Cardiac septum (tissue), 1 donor: ENCODE results near the gene PDGFC. TPM values are rescaled to one million over a fixed set of nuclear protein-coding genes. Genes with fewer than 3 reads are reported as not detected.
"Not testable (repeated sequence)": the region's sequence is repeated elsewhere in the genome, so short reads cannot be mapped to it uniquely, and the experiment has no call there.

Experiments
- DNase-seq: peaks from one replicate; pipeline ENCODE4 v3.0.0-alpha.2; 2020; ENCODE audit warnings: low spot score
- intact Hi-C: fragments of 100-400 bp; cut with DNase I; formaldehyde crosslinking; loops from one replicate; pipeline ENCODE4 v1.14.0; 2022
- total RNA-seq: library from RNA; stranded (reverse); fragmentation: NEBNext Ultra II Directional; extraction: Animal tissue kit (Norgen Biotek cat#: 25700); gene quantifications from one replicate; pipeline ENCODE4 v1.2.1, GENCODE V29; 2021
- donor health status: DM: no; HTN: no; CAD: no.

The PDGFC gene
- total RNA-seq, 1 donor from 2014 or later: 16.9 TPM

DNA sequence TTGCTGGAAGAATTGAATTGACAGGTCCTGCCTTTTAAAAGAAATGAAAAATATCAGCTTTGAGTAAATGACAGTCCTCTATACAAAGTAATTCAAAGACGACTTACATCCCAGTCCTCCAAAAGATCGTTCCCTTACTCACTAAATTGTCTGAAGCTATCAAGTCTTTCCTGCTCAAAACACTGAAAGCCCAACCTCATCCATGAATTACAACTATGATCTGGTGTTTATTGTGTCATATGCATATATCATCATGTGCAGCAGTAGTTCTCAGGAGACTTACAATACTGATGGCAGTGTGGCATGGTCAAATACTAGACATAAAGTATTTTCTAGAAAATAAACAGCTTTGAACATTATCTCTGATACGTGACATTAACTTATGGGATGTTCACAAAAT, 97.8 kb downstream of the PDGFC start:
- intact Hi-C loops: no loop called here
- DNase-seq: no peak

DNA sequence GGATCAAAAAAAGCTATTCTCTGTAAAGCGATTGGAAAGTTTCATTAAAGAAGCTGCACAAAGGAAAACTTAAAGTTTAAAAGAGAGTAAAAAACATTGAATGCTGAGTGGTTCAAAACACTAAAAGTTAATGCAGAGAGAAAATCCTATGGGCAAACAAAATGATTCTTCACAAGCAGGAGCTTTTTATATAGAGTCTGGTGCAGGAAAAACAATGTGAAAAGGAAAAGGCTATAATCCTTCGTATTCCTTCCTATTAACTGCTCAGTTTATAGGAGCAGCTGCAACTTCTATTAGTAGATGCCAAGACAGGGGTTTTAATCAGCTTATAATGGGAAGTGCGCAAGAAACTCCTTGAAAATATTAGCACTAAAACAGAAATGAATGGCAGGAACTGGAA, 100.7 kb downstream of the PDGFC start:
- intact Hi-C loops: no loop called here
- no peak for DNase-seq

DNA sequence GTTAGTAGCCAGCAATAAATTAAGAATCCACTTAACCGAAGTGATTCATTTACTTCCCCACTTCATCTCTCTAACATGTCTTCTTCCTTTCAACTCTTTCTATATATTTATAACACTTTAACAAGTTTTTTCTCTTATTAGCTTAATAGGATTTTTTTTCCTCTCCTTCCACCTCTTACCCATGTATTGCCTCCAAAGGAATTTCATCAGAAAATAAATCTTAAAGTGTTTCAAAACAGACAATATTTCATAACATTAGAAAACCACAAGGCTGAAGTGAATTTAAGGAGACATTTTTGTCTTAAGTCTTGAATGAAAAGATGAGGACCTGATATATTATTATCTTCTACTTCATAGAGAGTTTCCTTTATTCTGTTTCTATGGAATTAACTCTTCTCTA, 101.5 kb downstream of the PDGFC start:
- DNase-seq: no peak
- intact Hi-C loops: no loop called here

DNA sequence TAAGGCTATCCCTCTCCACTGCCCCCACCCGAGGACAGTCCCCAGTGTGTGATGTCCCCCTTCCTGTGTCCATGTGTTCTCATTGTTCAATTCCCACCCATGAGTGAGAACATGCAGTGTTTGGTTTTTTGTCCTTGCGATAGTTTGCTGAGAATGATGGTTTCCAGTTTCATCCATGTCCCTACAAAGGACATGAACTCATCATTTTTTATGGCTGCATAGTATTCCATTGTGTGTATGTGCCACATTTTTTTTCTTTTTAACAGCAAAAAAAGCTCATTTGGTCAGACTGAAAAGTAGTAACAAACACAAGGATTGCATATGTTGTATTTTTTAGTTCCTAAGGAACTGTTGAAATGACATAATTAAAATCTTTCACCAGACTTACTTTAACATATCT, 105.5 kb downstream of the PDGFC start:
- intact Hi-C loops, DNase-seq: not testable (repeated sequence)

DNA sequence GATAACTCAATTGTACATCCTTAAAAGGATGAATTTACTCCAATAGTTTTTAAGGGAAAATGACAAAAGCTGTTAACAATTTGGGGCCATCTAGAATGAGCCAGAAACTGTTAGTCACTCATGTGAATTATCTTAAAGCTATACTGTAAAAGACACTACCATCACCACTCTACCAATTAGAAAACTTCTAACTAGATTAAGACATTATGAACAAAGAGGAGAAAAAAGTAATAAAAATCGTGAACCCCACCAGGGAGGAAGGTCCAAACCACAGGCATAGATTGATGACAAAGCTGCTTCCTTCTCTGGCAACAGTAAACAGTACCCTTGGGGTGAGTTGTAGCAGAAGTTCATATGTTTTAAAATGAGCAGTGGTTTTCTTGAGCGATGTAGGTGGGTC, 106.1 kb downstream of the PDGFC start:
- intact Hi-C loops: no loop called here
- DNase-seq: no peak

DNA sequence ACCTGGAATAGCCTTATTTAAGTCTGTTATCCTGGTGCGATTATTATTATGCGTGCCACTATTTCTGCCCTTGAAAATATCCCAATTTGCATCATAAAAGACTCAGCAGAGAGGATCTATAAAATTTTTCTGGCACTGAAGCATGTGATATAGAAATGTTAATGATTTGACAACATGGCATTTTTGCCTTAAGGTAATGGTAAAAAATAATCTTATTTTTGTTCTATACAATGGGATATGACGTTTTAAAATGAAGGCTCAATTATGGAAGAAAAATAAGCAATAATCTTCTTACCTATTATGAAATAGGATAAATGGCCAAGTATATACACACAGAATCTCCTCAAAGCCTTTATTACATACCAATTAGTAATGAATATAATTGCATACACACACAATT, 113.5 kb downstream of the PDGFC start:
- no peak for DNase-seq
- intact Hi-C loops: no loop called here

DNA sequence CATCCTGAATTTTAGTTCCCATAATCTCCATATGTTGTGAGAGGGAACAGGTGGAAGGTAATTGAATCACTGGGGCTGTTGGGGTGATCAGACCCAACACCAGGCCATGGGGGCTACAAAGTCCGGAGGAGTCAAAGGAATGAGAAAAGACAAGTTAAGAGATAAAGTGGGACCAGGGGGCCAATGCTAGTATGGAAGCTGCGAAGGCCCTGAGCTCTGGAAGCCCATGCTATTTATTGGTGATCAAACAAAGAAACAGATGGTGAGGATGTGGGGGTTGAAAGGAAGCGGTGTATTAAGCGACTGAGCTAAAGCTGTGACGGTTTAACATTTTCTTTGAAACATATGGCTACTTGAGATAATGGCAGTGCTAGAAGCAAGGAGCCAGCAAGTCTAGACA, 132.8 kb downstream of the PDGFC start:
- DNase-seq: no peak
- intact Hi-C loops: no loop called here

DNA sequence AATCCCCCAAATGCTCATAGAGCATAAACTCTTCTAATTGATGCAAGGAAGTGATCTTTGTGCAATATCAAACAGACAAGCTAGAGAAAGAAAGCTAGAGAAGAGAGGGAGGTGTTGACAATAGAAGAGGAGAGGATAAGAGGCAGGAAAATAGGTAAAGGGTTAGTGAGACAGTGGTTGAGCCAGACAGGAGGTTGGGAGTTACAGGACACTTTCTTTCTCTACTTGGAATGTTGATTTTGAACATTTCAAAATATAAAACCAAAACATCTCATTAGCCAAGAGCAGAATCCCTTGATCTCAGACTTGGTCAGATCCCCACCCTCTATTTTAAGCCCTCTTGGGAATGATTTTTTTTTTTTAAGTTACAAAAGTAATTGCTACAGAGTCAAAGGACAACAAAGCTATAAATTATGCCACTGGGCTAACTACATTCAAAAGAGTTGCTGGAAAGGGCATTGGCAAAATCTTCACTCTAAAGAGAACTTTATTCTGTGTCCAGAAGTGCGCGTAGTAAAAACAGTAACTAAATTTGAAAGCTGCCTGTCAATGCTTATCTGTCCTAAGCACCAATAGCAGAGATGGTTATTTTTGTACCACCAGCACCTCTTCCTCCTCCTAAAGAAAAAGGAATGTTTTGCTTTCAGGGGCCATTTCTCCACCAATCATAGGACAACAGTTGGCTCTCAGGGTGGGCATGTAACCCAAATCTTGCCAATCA, 133.8 kb downstream of the PDGFC start:
- intact Hi-C loops: no loop called here
- DNase-seq: no peak

DNA sequence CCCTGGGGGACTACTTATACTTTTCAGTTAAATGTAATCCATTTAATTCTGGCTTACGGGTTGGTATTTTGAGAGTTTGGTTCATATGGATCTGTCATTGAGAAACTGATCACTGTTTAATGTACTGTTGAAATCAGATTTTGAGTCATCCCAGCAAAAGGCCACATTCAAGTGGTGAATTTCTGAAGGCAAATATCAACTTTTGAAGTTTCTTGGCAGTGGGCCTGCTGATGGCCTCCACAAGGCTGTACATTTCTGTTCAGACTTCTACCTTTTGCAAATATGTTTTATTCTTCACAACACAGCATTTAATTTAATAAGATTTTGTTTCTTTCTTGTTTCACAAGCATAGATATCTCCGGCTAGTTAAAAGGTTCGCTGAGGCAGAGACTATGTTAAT, 138.7 kb downstream of the PDGFC start:
- intact Hi-C loops: no loop called here
- no peak for DNase-seq

DNA sequence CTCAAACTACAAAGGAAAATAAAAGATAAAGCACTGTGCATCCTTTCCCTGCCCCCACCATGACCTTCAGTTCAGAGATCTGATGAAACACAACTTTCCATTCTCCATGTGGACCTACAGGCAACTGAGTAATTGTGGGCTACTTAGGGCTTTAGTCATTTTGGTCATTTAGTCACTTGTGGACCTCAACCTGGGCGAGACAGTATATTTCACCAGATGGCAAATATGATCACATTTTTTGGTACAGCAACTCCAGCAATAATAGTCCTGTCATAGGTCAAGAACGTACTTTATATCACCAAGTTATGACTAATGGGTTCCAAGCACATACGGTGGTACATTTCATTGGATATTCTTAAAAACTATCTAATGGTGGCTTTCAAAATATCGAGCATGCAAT, 141.2 kb downstream of the PDGFC start:
- DNase-seq: no peak
- intact Hi-C loops: no loop called here

DNA sequence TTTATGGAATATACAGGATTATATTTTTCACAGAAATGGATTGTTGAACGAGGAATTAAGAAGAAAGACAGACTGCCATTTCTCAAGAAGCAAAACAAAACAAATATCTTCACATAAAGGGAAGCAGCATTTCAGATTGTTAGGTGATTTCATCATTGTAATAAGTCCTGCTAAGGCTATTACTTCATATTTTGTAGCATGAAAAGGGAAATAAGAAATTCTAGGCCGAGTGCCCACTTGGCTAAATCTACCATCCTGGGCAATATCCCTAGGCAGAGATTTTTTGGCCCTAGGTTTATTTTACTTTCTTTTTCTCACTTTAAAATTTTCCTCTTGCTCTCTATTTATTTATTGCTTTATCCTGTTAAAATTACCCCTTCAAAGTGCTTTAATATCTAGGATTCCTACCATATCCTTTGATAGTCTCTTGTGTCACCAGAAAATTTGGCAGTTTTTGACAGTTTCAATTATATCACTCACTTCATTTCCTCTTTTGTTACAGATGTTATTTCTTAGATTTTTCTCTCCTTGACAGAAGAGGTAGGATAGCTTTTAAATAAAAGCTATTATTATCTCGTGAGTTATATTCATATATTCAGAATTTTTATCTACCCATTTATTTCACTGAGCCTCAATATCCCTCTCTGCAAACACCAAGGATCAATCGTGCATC, 142.3 kb downstream of the PDGFC start:
- intact Hi-C loops: no loop called here
- no peak for DNase-seq

DNA sequence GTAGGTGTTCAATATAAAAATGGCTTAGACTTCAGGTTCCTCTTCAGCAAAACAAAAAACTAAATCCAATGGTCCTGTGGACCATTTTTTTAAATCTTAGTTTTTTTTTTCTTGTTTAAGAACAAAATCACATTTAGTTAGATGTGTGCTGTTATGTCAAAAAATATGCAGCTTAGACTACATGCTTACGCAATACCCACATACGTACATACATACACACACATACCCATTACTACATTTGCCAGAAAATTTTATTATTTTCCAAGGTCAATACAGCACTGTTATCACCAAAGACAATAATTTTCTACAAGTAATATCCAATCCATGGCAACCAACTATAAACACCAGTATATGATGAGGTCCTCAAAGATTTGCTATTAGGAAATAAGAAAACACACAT, 144.1 kb downstream of the PDGFC start:
- no peak for DNase-seq
- intact Hi-C loops: no loop called here

DNA sequence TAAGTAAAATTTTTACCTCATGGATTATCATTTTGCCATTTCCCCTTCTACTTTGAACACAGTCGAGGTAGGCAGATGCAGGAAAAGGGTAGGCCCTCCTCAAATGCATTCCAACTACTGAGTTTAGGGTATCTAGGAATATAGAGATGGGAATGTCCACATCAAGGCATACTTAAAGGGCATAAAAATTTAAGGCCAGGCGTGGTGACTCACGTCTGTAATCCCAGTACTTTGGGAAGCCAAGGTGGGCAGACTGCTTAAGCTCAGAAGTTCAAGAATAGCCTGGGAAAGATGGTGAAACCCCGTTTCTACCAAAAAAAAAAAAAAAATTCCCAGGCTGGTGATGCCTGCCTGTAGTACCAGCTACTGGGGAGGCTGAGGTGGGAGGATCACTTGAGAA, 146.5 kb downstream of the PDGFC start:
- intact Hi-C loops: no loop called here
- no peak for DNase-seq

DNA sequence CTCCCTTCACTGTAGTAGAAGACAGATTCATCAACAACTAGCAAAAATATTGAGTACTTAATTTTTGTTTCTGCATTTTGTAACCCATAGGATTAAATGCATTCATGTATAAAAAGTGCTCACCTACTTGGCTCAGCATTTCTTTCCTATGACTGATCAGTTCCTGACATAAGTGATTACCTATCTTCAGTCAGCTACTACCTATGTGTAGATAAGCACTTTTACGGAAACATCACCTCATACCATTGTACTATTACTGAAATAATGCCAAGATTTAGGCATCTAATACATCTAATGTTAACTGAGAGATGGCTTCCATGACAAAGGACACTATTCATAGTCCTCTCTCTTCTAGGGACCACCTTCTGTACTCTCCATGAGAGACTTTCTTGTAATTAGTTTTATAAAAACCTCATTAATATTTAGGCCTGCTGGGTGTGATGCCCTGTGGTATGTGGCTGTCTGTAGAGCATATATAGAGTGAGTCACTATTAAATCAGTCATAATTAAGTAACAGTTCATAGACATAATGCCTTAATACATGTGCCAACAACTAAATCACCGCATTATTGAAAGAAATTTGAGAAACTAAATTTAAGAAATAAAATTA, 147.0 kb downstream of the PDGFC start:
- intact Hi-C loops: no loop called here
- DNase-seq: no peak

DNA sequence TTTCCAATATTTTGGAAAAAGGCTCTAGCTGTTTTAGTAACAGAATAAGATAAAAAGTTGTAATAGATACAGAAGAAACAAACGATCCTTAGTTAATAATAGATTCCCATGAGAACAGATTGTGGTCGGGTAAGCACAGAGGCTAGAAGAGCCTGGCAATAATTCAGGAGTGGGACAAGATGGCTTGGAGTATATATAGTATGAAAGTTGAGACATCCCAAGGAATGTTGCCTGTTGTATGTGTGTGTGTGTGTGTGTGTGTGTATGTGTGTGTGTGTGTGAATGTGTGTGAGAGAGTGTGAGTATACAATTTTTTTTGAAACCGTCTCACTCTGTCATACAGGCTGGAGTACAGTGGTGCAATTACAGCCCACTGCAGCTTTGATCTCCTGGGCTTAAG, 150.7 kb downstream of the PDGFC start:
- intact Hi-C loops: no loop called here
- no peak for DNase-seq

DNA sequence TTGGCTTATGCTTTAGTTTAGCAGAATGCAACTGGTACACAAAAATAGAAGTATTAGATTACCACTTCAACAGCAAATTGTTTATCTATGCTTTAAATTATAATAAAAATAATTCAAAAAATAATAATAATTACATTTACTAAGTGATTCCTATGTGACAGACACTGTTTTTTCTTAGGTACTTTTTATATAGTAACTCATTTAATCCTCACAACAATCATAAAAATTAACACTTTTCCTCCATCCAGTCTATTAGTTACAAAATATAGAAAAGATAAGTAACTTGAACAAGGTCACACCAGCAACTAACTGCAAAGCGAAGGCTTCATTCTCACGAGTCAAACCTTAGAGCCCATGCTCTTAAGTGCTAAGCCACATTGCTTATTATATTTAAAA, 155.2 kb downstream of the PDGFC start:
- no peak for DNase-seq
- intact Hi-C loops: no loop called here

DNA sequence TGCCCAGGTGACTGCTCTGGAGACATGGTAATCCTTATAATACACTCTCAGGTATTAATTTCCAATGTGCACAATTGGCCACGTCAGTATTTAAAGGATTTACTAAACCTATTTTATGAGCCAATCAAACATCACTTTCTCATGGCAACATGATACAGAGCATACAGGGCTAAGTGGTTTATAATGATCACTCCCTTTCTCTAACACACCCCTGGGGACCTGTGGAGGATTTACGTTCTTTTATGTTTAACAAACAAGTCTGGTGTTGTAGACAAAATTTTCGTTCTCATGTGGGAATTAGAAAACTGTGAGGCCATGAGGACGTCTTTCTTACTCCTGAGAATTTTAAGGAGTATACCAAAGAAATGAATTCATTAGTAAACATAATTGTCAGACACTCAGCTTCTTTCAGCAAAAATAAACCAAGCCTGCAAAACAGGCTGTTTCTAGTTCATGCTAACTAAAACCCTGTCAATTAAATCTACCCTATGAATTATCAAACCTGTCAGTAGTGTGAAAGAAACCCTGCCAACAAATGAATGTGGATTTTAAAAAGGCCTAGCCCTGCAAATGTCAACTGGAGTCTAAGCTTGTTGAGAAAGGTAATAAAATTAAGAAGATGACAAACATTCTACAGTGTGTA, 155.8 kb downstream of the PDGFC start:
- no peak for DNase-seq
- intact Hi-C loops: no loop called here

DNA sequence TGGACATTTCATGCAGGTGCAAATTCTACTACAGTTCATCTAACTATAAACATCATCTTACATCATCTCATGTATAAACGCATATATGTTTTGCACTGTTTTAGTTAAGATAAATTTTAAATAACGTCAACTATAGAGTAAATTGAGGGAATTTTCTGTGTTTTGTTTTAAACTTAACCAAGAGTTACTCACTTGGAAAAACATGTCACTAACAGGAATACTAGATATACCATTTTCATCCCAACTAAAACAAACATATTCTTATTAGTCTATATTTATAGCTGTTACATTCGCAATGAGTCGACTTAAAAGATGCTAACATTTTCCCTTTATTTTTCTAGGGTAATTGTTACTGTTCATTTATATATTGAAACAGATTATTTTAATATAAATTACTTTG, 159.6 kb downstream of the PDGFC start:
- no peak for DNase-seq
- intact Hi-C loops: no loop called here

DNA sequence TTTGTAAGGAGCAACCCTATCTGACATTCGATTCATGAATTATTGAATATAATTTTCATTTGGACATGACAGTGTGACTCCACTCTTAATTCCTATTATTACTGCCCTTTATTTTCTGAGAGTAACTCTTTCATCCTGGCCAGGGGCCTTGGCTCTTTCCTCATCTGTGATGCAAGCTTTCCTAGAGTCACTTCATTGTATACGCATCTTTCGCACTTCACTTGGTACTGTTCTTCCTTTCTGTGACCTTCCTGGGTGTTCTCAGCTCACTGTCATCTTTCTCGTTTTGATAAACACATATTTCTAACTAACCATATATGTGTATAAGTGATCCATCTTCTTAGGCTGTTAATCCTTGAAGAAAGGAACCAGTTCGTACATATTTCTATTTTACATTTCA, 160.3 kb downstream of the PDGFC start:
- intact Hi-C loops: no loop called here

DNA sequence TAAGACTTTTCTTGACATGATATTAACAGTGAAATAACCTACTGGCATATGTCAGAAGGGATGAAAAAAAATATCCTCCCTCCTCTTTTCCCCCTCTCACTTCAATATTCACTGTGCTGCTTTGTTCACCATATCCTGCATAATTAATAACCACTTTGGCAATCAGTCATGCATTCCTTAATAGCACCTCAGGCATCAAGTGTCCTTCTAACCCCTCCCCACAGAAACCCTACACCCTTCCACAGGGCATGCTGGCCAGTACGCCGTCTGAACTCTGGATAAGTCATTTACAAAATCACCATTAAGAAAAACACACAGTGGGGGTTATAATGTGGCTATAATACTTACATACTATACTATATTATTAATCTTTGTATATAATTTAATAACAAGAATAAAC, 165.9 kb downstream of the PDGFC start:
- DNase-seq: no peak
- intact Hi-C loops: no loop called here

More for the DNA sequence above, 160.3 kb downstream of the PDGFC start:
- no peak for DNase-seq

DNA sequence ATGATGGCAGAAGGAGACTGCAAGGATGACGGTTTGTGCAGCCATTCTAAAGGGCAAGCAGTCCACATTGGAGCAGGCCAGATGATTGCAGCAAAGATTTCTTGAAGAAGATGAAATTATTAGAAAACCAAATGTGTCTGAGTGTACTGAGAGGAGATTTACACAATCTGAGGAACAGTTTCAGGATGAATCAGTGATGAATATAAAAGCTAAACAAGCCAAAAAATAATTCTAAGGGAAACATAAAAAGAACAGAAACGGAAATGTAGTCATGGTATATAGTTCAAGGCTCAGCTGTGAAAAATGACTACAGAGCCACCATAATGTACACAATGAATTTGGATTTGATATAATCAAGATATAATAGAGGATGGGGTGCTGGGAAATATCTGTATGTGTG, 168.5 kb downstream of the PDGFC start:
- DNase-seq: no peak
- intact Hi-C loops: no loop called here
